Colon (tissue), 2 donors: ENCODE measurements around the gene UVSSA.

Experiments used
- FAIRE-seq: peaks from 2 replicates; lab custom pipeline; 2012; peaks lifted over from hg19 to GRCh38; lab: Jason Lieb, UNC
- donor health status: control.
- donor health status: control.

UVSSA gene

DNA sequence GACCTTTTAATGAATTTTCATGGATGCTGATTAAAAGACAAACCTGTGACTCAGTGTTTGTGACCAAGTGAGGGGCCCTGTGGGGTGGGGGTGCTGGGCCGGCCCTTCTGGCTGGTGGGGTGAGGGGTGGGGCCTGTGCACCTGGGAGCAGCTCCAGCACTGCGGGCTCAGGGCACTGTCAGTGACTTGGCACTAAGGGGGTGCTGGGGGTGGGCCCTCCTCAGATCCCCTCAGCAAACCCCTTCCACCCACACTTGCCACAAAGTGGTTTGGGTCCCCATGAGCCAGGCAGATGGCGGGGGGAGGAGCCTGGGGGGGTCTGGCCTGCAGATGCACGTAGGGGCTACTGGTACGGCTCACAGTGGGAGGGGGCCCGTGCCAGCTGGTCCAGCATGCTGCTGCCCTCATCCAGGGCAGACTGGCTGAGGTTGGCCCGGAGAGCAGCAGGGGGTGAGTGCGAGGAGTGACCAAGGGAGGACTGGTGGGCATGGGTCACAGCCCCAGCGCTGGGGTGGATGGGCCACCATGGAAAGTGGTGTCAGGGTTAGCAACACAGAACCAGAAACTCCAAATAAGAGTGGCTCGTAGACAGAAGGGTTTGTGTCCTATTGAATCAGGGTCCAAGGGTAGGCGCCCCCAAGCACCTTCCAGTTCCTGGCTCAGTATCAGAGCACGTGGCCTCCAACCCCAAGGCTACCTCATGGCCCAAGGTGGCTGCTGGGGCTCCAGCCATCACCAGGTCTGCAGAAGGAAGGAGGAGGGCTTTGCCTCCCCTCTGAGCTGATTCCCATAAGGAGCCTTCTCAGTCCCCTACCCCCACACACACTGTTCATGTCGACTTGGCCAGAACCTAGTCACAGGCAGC lies 49.2 kb downstream of the UVSSA start:
- no peak for FAIRE-seq

DNA sequence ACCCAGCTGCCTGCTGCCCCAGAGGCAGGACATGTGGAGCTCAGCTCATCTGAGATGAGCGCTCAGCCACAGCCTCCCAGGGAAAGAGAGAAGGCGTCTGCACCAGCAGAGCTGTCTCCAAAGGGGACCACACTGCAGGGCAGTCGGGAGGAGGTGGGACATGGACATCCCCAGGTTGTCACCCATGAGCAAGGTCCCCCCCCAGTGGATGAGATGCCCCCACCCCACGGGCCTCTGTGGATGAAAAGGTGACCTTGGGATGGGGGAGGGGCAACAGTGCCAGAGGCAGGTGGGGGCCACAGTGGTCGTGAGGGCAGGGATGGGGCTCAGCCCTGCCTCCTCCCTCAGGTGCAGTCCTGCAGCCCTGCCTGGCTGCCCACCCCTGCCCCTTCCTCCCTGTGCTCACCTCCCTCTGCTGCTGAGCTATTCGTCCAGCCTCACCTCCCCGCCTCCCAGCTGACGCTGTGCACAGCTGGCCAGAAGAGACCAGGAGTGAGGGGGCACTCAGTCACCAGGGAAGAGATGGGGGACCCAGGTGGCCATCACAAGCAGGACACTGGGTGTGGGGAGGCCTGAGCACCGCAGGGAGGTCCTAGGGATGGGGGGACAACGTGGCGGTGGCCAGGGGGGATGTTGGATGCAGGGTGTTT lies 49.9 kb downstream of the UVSSA start:
- FAIRE-seq: no peak

DNA sequence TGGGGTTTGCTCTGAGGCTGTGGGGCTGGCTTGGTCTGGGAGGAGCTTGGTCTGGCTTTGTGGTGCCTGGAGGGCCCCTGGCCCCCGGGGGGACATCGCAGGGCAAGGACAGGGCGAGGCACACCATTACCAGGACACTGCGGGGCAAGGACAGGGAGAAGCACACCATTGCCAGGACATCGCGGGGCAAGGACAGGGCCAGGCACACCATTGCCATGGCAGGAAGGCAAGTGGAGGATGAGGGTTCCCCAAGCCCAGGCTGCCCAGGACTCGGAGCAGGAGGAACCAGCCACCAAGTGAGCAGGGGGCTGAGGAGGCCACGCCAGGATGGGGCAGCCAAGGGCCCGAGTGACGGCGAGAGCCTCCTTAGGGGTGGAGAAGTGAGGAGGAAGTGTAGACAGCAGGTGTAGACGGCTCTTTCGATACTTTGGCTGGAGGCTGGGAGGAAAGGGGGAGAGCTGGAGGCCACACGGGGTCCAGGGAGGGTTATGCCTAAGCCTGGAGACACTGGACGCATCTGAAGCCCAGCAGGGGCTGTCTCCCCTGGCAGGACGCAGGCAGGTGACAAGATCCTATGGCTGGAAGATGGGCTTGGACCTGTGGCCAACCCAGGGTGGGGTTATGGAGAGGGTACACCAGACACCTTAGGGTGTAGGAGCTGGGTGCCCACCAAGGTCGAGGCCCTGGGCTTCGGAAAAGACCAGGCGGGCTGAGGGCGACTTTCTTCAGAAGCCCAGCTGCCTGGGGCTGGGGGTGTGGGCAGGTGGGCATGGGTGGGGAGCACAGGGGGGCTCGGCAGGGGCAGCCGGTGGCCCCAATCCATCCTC lies 51.9 kb downstream of the UVSSA start:
- no peak for FAIRE-seq

DNA sequence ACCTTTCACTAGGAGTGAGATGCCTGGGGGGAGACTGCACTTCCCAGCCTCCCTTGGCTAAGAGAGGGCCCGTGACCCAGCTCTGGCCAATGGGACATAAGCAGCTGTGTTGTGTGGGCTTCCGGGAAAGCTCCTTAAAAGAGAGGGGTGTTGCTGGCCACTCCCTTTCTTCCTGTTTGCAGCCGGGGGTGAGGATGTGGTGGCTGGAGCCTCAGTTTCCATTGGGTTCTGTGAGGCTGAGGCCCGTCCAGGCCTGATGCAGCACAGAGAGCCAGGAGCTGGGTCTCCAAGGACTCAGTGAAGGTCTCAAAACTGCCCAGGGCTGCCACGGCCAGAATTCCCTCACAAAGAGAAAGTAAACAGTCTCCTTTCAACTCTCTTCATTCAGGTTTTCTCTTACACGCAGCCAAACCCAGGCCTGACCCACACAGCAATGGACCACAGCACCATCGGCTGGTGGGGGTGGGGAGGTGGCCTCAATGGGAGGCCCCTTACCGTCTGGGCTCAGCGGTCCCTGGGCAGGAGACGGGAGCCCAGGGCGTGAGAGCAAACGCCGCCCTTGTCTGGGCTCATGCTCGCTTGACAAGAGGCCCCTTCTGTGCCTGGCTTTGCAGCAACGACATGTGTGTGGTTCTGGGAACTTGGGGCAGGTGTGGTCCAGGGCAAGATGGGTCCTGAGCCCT lies 52.6 kb downstream of the UVSSA start:
- FAIRE-seq: no peak

DNA sequence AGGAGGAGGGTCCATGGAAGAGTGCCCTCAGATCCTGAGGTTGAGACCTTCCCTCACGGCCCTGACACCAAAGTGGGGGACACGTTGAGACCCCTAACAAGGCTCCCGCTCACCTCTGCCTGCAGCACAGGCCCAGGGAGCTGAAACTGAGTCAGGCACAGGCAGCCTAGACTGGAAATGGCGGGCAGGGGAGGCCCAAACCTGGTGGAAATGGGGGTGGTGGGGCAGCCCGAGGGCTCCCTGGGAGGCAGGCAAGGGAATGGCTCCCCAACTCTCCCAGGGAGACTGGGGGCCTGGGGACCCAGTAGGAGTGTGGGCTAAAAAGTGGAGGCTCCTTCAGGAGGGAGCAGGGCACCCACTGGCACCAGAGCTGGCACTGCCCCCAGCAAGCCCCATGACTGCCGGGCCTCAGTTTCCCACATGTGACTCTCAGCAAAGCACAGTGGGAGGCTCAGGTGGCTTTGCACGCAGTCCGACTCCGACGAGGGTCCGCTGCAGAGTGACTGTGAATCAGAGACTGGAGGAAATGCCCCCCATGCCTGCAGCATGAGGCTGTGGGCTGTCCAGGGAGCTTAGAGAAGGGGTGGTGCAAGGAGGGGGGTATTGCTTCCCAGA lies 53.3 kb downstream of the UVSSA start:
- FAIRE-seq: no peak

DNA sequence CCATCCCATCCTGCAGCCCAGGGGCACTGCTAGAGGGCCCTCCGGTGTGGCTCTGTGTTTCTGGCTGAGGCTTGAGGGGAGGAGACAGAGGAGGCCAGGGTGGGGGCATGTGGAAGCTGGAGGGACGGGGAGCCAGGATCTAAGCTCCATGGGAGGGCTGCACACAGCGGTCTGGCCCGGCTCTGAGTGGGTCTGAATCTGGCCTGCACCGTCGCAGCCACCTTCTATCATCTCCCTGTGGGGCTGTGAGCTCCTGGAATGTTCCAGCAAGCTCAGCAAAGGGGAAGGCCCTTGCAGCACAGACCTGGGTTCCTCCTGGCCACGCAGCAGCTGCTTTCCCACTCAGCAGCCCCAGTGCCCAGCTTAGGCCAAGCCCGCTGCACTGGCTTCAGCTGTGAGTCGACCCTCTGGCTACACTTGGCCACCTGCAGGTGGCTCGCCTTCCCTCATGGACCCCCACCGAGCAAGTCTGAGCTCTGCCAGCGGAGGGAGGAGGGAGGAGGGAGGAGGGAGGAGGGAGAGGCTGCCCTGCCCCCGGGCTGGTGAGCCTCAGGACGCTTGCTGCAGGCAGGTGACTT lies 53.9 kb downstream of the UVSSA start:
- no peak for FAIRE-seq

DNA sequence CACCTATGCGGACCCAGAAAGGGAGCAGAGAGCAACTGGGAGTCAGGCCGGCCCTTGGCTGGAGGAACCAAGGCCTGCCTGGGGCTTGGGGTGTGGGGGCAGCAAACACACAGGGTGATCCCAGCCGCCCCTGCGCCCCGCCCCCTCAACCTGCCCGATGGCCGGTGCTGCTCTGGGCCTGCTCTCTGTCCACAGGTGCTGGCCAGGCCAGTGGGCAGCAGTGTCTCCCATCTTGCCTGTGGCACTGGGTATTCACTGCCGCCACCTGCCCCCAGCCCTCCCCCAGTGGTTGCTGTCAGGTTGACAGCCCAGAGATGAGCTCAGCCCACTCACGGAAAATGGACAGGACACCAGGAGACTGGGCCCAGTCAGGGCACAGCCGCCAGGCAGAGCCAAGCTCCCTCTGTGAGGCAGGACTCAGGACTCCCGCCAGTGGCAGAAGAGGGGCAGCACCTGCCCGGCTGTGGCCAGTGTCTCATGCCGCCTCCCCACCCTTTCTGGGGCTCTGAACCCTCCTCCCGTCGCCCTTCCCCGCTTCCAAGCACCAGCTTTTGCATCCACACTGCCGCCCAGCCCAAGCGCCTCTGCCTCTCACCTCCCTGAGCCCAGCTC lies 54.5 kb downstream of the UVSSA start:
- no peak for FAIRE-seq

DNA sequence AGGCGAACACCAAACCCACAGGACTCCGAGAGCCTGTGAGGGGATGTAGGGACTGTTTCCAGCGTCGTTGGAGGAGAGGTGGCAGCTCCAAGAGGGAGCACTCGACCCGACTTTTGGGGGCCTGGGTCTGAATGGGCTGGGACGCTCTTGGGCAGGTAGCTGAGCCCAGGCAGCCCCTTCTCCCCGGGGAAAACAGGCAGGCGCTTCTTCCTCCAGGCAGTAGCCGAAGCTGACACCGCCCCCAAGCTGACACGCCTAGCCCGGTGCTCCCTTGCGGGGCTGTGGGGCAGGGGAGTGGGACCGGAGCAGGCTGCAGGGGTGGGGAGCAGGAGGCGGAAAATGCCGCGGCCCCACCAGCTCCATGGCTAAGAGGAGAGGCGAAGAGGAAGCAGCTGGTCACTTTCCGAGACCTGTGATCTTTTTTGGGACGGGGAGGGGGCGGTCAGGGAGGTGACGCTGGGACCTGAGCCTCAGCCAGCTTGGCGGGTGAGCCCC lies 55.1 kb downstream of the UVSSA start:
- FAIRE-seq: no peak

DNA sequence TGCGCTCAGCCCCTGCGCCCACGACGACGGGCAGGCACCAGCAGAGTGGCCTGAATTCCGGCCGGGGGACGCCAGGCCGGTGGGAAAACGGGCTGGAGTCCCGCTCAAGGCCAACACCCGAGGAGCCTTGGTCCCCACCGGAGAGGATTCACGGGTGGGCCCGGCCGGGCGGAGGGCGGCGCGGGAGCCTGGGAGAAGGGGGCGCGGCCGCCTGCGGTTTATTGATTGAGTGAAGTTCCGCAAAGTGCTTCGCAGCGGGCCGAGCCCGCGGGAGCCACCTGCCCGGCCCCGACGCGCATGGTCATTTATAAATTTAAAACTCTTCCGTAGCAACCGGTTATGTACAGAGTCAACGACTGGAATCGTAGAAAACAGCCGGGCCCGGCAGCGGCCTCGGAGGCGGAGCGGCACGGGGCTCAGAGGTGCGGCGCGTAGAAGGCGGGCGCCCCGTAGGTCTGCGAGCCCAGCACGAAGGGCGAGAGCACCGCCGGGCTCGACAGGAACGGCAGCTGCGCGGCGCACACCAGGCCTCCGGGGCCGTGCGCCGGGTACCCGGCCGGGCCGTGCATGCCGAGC lies 55.6 kb downstream of the UVSSA start:
- no peak for FAIRE-seq

DNA sequence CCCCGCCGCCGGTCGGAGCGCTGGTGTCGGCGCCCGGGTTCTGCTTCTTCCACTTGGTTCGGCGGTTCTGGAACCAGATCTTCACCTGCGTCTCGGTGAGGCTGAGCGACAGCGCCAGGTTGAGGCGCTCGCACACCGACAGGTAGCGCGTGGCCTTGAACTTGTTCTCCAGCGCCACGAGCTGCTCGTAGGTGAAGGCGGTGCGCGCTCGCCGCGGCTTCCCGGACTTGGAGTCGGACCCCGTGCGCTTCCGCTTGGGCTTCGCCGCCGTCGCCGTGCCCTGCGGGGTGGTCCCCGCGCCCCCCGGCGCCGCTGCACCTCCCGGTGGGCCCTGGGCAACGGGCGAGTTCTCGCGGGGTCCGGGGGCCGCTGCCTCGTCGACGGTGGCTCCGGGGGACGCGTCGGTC lies 56.2 kb downstream of the UVSSA start:
- no peak for FAIRE-seq

DNA sequence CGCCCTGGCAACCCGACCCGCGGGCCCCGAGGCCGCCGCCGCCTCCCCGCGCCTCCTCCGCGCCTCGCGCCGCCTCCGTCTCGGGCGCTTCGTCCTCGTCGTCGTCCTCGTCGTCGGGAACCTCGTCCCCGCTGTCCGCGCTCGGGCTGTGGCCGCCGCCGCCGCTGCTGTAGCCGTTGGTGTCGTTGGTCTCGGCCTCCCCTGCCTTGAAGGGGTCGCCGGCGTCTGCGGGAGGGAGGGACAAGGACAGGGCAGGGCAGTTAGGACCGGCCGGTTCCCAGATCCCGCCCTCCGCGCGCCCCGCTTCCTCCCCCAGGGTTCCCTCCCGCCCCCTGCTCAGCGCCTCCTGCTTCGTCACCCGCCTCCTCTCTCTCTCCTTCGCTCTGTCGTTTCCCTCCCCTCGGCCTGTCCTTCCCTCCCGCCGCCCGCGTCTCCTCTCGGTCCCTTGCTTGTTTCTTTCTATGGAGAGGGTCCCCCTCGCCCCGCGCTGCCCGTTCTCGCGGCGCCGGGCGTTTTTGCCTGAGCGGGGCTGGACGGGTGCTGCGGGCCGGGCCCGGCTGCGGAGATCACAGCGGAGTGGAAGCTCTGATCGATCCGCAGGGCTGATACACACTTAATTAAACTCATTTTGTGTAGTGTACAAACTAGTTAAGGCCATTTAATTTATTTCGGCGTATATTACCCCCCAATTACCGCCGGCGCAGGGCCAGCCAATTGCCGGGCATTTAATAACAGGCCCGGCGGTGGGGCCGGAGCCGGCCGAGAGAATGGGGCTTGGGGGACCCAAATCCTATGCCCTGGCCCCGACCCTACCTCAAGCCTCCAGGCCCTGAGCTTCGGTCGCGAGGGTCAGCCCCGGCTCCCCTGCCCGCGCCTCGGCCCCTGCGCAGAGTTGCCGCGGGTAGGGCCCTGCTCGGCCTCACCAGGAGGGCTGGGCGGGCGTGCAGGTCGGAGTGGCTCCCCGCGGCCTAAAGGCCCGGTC lies 56.9 kb downstream of the UVSSA start:
- FAIRE-seq: no peak

DNA sequence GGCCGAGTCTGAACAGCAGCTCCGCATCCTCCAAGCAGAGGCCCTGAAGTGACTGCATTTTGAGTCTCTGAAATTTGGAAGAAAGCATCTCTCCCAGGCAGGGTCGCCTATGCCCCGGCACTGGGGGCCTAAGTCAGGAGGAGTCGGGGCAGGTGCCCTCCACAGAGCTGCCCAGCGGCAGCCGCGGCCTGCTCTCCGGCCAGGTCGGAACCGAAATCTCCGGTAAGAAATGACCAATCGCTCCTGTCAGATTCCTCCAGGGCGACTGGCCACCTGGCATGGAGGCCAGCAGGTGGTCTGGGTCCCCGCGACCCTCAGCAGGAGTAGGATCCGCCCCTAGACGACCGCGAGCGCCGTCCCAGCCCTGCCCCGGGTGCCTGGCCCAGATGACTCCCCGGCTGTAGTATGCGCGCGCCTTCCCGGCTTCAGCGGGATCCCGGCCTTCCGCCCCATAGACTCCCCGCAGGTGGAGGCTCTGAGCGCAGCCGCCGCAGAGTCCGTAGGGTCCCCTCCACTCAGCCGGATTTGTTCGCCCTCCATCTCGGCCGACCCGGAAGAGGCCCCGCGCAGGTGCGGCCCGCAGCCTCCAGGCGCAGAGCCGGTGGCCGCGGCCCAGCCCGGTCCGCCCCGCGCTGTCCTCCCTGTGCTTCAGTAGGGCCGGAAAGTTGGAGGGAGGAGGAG lies 57.7 kb downstream of the UVSSA start:
- FAIRE-seq: no peak

DNA sequence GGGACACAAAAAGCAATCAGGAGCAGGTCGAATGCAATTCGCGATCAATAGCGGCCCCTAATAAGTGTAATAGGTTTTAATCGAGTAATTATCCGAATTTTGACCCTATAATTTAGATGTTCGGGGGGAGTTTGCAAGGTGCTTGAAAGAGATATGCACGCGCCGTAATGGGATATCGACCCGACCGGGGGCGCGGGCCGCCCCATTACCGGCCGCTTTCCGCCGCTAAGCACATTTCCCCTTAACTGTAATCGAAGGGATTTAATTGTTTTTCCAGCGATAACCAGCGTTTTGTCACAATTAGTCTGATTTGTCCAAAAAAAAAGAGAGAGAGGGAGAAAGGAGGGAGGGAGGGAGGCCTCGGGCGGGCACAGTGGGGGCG lies 58.2 kb downstream of the UVSSA start:
- no peak for FAIRE-seq

DNA sequence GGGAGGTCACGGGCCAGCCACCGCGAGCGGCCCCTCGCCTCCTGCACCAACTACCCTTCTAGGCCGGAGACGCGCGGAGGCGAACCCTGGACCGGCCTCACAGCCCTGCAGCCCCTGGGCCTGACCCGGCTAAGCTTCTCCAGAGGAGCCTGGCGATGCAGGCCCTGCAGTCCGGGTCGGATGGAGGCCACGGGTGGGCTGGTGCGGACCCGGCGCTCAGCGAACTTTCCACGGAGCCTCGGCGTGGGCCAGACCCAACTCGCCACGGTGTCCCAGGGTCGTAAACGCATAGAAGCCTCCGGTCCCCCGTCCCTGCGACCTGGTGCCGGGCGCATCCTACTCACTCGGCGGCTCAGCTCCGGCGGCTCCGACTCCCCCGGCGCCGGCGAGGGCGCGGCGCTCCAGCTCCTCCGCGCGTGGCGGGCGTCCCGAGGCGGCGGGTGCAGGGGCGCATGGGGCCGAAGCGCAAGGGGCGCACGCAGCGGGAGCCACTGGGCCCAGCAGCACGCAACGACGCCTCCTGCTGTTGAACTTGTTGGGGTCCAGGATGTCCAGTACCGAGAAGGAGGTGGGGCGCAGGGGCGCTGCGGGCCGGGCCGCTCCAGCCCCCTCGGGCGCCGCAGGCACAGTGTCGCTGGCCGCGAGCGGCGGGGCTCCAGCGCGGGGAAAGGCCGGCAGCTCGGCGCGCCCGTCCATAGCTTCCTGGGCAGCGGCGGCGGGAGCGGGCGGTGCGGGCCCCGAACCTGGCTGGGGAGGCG lies 58.8 kb downstream of the UVSSA start:
- no peak for FAIRE-seq

DNA sequence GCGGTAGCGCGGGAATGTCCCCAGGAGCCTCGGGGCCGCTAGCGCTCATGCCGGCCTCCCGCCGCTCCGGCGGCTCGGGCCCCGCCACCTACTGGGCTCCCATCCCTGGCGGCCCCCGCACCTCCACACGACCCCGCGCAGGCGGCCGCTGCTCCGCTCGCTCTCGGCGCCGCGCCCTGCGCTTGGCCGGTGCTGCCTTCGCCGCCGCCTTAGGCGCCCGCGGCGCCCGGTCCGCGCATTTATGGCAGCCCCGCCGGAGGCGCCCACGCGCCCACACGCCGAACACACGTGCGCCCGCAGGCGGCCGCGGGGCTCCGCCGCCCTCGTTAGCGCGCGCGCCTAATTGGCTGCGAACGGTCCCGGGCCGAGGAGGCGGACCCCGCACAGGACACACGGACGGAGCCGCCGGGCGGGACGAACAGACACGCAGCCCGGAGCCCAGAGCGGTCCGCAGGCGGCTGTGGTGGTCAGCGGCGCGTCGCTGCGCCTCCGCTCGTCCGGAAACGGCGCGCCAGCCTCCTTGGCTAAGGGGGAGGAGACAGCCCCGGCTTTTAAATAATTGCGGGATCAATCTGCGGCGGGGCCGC lies 59.5 kb downstream of the UVSSA start, which contains the start of gene NKX1-1:
TSS of gene NKX1-1 (minus strand) at position 49 of the 587 bp plus-strand sequence. CDS start at position 49, 0 bp downstream.
- no peak for FAIRE-seq

DNA sequence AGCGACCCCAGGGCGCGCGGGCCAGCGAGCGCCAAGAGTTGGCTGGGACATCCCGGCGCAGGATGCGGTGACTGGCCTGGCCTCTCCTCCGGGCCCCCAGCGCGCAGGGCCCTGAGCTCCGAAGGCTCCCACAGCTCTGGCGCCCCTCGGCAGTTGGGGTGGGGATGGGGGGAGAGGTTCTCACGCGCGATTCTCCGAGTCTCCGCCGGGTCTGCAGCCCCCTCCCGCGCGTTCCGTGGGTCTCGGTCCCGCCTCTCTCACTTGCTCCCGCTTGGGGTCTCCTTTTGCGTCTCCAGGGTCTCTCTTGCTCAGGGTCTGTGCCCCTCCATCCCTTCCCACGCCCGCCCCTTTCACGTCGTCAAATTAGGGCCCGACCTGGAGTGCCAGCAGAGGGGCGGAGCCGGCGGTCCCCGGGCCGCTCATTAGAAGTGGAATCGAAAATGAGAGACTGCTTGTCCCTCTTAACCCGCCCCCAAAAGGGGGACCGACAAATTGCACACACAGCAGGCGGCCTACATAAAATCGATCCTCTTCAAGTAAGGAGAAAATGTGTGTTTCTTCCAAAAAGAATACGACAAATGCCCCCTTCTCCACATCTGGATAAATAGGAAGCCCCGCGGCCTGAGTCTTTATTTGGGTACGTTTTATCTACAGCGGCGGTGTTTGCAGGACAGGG lies 60.1 kb downstream of the UVSSA start:
- FAIRE-seq: no peak
